HepG2 (cell line): Measurements from ENCODE around the gene VIT. TPM values are rescaled to one million over a fixed set of nuclear protein-coding genes. Genes with fewer than 3 reads are reported as not detected.

Experiments
- ATAC-seq: fragments of 200-7000 bp; cut with Tn5 transposase; 3 replicates; pipeline ENCODE4 v1.9.1; 2020; ENCODE audit warnings: mild to moderate bottlenecking, moderate library complexity
- BruUV-seq: library from RNA; stranded (reverse); fragments of 400-500 nt; replicated peaks from 2 replicates; lab custom pipeline; 2021; lab: Mats Ljungman, UMichigan
- CTCF ChIA-PET: fragments of 300-600 bp; formaldehyde crosslinking; extraction: SDS; loops from one replicate; lab custom pipeline; 2021; ENCODE audit warnings: low total read pairs, inconsistent platforms, low intra/inter-chr PET ratio; lab: Yijun Ruan, JAX
- POLR2A ChIA-PET: fragments of 350-600 bp; sonication (Branson Sonifier 250); formaldehyde crosslinking; loops from one replicate; lab custom pipeline; 2020; ENCODE audit warnings: antibody characterized with exemption, inconsistent platforms; lab: Yijun Ruan, JAX
- DNase-seq: peaks from one replicate; pipeline ENCODE4 v3.0.0-alpha.2; 2015; ENCODE audit warnings: low spot score
- FAIRE-seq: peaks from 3 replicates; lab custom pipeline; 2011; peaks lifted over from hg19 to GRCh38; lab: Jason Lieb, UNC
- H2AFZ ChIP-seq: one replicate; pipeline ENCODE4 v1.6.1; 2011; ENCODE audit warnings: low read length, inconsistent platforms
- H3K27ac ChIP-seq: fragments of 300-600 bp; 3 replicates; pipeline ENCODE4 v1.8.0; 2011; ENCODE audit warnings: mixed run types, mild to moderate bottlenecking, mixed read lengths, low read length, inconsistent platforms; ENCODE audit not compliant: insufficient read depth; ENCODE audit errors: extremely low read length
- H3K27me3 ChIP-seq, 2 experiments: fragments of 200-600 bp in 1 of 2; 2 replicates in 1 of 2; 3 replicates in 1 of 2; pipeline versions ENCODE4 v1.6.0 to v1.8.0; 2011; ENCODE audit warnings: low read length in 2 of 2, mild to moderate bottlenecking in 2 of 2, moderate library complexity in 2 of 2, inconsistent platforms in 1 of 2; ENCODE audit not compliant: insufficient read depth in 2 of 2, control insufficient read depth in 1 of 2
- H3K36me3 ChIP-seq, 2 experiments: fragments of 200-600 bp in 1 of 2; replicated peaks in 1 of 2; 2 replicates in 1 of 2; 3 replicates in 1 of 2; pipeline versions ENCODE4 v1.5.1 to v1.8.0; 2011; ENCODE audit warnings: low read length in 2 of 2, inconsistent platforms in 1 of 2; ENCODE audit not compliant: insufficient read depth in 2 of 2, control insufficient read depth in 1 of 2
- H3K4me1 ChIP-seq: 2 replicates; pipeline ENCODE4 v1.5.1; 2012; ENCODE audit warnings: low read length, inconsistent platforms; ENCODE audit not compliant: insufficient read depth
- H3K4me2 ChIP-seq: 2 replicates; pipeline ENCODE4 v1.6.0; 2011; ENCODE audit warnings: low read depth, low read length, inconsistent platforms
- H3K4me3 ChIP-seq, 3 experiments: fragments of 200-600 bp in 1 of 3; sonication (generic), shearing (Covaris generic) in 1 of 3; replicated peaks in 1 of 3; 2 replicates each; pipeline ENCODE4 v1.5.1; 2011 to 2016; ENCODE audit warnings: low read length in 3 of 3, inconsistent platforms in 2 of 3, low read depth in 2 of 3, mild to moderate bottlenecking in 2 of 3, control low read depth in 1 of 3, mixed read lengths in 1 of 3; ENCODE audit not compliant: insufficient read depth in 1 of 3
- H3K79me2 ChIP-seq: one replicate; pipeline ENCODE4 v1.6.1; 2011; ENCODE audit warnings: low read length, inconsistent platforms; ENCODE audit not compliant: insufficient read depth
- H3K9ac ChIP-seq: 2 replicates; pipeline ENCODE4 v1.6.0; 2011; ENCODE audit warnings: mild to moderate bottlenecking, low read depth, low read length, inconsistent platforms; ENCODE audit not compliant: insufficient read depth
- H3K9me3 ChIP-seq: 2 replicates; pipeline ENCODE4 v1.5.1; 2012; ENCODE audit warnings: mild to moderate bottlenecking, low read length
- H4K20me1 ChIP-seq: 2 replicates; pipeline ENCODE4 v1.6.0; 2011; ENCODE audit warnings: inconsistent platforms, mild to moderate bottlenecking, low read length, moderate library complexity; ENCODE audit not compliant: insufficient read depth
- NR2C2 ChIP-seq: sonication (generic); formaldehyde crosslinking; IDR thresholded peaks from 2 replicates; pipeline ENCODE4 v1.4.0; 2020; ENCODE audit warnings: missing genetic modification reagents, mild to moderate bottlenecking, moderate library complexity, borderline replicate concordance
- RARG ChIP-seq: sonication (generic); formaldehyde crosslinking; IDR thresholded peaks from 2 replicates; pipeline ENCODE4 v1.4.0; 2020; ENCODE audit warnings: low read depth, mild to moderate bottlenecking, missing genetic modification reagents
- RXRB ChIP-seq: IDR thresholded peaks from 2 replicates; pipeline ENCODE4 v1.6.1; 2016; ENCODE audit warnings: borderline replicate concordance, missing genetic modification reagents, missing compliant biosample characterization
- SMAD1 ChIP-seq: sonication (generic); formaldehyde crosslinking; IDR thresholded peaks from 2 replicates; pipeline ENCODE4 v1.4.0; 2020; ENCODE audit warnings: missing genetic modification reagents, low read depth, mild to moderate bottlenecking, borderline replicate concordance
- SMC3 ChIP-seq: IDR thresholded peaks from 2 replicates; pipeline ENCODE4 v1.6.1; 2011; ENCODE audit warnings: low read length, improper control_type of control experiment
- YEATS2 ChIP-seq: sonication (generic); formaldehyde crosslinking; IDR thresholded peaks from 2 replicates; pipeline ENCODE4 v1.4.0; 2020; ENCODE audit warnings: missing genetic modification reagents, borderline replicate concordance
- ZNF570 ChIP-seq: sonication (generic); formaldehyde crosslinking; IDR thresholded peaks from 2 replicates; pipeline ENCODE4 v1.4.0; 2020; ENCODE audit warnings: mild to moderate bottlenecking, missing genetic modification reagents, borderline replicate concordance
- ZNF598 ChIP-seq: sonication (generic); formaldehyde crosslinking; IDR thresholded peaks from 2 replicates; pipeline ENCODE4 v1.5.1; 2020; ENCODE audit warnings: mild to moderate bottlenecking, missing genetic modification reagents, borderline replicate concordance
- WGBS: methylation state at CpG from one replicate; pipeline ENCODE4 v1.1.6; 2017; ENCODE audit warnings: low lambda C conversion rate; 5-methylcytosine and 5-hydroxymethylcytosine counted together
- in situ Hi-C: cut with HindIII; loops from 2 replicates; pipeline ENCODE4 v1.10.0; 2017; ENCODE audit warnings: low pct_unique_long_range_greater_than_20kb; ENCODE audit not compliant: extremely low pct_ligation_motif_present
- intact Hi-C: fragments of 100-400 bp; cut with micrococcal nuclease; formaldehyde crosslinking; loops from one replicate; pipeline ENCODE4 v1.10.0; 2022; ENCODE audit not compliant: unreplicated experiment
- polyA plus RNA-seq, 8 experiments: library from polyadenylated mRNA; depleted of rRNA in 3 of 8; stranded (reverse) in 7 of 8; unstranded in 1 of 8; fragments of >200 nt; fragmentation: Illumina TruSeq in 4 of 8; extraction: Trizol in 4 of 8; gene quantifications; 2 replicates each; pipeline versions ENCODE4 v1.2.1 to v1.2.3, GENCODE V29; 2011 to 2016; ENCODE audit warnings: low read depth in 4 of 8, missing spikeins in 1 of 8, mixed read lengths in 1 of 8; ENCODE audit not compliant: insufficient read depth in 1 of 8
- total RNA-seq, 5 experiments: library from RNA; depleted of rRNA; stranded (reverse); fragments of >200 nt; fragmentation: Illumina TruSeq; extraction: Trizol; gene quantifications; 2 replicates each; pipeline ENCODE4 v1.2.3, GENCODE V29; 2016; ENCODE audit warnings: low read depth in 1 of 5
- TF ChIP-seq, protein P1 (sequence below): sonication (generic); formaldehyde crosslinking; IDR thresholded peaks from 2 replicates; pipeline ENCODE4 v1.5.0; 2020; ENCODE audit warnings: missing genetic modification reagents, mild to moderate bottlenecking, borderline replicate concordance
- TF ChIP-seq, protein P2 (sequence below): sonication (generic); formaldehyde crosslinking; IDR thresholded peaks from 2 replicates; pipeline ENCODE4 v1.5.0; 2020; ENCODE audit warnings: mild to moderate bottlenecking, missing genetic modification reagents
- TF ChIP-seq, protein P3 (sequence below): IDR thresholded peaks from 2 replicates; pipeline ENCODE4 v1.6.1; 2016; ENCODE audit warnings: mild to moderate bottlenecking
- TF ChIP-seq, protein P4 (sequence below): IDR thresholded peaks from 2 replicates; pipeline ENCODE4 v1.4.0; 2020; ENCODE audit warnings: mild to moderate bottlenecking, missing genetic modification reagents

VIT gene
- total and polyA plus RNA-seq, 2 of the 13 experiments (the other 11 are each of a cell fraction or from before 2014, with no cell fraction given) = not detected

DNA sequence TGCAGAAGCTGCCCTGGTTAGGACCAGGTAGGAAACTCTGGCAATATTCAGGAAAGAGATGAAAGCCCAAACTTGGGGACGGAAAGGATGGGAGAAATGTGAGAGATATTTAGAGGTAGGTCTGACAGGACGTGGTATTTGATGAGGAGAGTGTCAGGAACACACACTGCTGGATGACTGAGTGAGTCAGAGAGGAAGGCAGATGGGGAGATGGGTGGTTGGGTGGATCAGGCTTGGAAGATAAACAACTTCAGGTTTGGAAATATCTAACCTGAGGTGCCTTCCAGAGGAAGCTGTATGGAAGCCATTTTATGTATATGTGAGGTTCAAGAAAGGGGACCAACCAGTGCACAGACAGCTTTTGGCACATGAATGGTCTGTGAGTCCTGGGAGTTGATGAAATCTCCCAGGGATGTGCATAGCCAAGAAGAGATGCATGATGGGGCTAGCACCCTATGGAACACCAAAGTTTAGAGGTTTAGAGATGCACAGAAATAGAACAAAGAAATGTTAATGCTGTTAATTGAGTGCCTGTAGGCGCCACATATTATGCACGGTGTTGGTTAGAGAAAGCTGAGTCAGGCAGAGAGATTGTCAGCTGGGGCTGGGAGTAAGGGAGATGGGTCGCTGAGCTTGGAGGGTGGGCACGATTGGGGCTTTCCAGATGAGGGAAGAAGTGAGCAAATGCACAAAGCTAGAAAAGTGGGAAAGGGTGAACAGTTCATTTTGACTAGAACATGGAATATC is 101.0 kb downstream of the VIT start:
- ChIA-PET POLR2A (no interaction called here), CTCF (no interaction called here)
- H3K4me2 ChIP-seq = no peak overlapping the region
- no peaks in the 10 kb centered on the region for H3K79me2 ChIP-seq
- H3K4me1 ChIP-seq = peaks cover 6% of the 10 kb centered on the region; the same call in 1 of the 2 replicates
- H3K9ac ChIP-seq = no peak overlapping the region
- no peaks in the 10 kb centered on the region for H3K9me3 ChIP-seq
- in situ Hi-C loops (loop anchor here (25.0 kb wide), 1 partner anchor 1090 kb away; no protein-coding TSS in a partner anchor), intact Hi-C loops (no loop called here)
- no TSS peak for BruUV-seq
- no peak overlapping the region for H2AFZ ChIP-seq
- TF ChIP-seq, protein P1, sequence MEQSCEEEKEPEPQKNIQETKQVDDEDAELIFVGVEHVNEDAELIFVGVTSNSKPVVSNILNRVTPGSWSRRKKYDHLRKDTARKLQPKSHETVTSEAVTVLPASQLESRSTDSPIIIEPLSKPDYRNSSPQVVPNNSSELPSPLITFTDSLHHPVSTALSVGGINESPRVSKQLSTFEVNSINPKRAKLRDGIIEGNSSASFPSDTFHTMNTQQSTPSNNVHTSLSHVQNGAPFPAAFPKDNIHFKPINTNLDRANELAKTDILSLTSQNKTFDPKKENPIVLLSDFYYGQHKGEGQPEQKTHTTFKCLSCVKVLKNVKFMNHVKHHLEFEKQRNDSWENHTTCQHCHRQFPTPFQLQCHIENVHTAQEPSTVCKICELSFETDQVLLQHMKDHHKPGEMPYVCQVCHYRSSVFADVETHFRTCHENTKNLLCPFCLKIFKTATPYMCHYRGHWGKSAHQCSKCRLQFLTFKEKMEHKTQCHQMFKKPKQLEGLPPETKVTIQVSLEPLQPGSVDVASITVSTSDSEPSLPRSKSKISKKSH = no peak
- TF ChIP-seq RXRB (CRISPR knock-in tag) = no peak
- TF ChIP-seq, protein P2, sequence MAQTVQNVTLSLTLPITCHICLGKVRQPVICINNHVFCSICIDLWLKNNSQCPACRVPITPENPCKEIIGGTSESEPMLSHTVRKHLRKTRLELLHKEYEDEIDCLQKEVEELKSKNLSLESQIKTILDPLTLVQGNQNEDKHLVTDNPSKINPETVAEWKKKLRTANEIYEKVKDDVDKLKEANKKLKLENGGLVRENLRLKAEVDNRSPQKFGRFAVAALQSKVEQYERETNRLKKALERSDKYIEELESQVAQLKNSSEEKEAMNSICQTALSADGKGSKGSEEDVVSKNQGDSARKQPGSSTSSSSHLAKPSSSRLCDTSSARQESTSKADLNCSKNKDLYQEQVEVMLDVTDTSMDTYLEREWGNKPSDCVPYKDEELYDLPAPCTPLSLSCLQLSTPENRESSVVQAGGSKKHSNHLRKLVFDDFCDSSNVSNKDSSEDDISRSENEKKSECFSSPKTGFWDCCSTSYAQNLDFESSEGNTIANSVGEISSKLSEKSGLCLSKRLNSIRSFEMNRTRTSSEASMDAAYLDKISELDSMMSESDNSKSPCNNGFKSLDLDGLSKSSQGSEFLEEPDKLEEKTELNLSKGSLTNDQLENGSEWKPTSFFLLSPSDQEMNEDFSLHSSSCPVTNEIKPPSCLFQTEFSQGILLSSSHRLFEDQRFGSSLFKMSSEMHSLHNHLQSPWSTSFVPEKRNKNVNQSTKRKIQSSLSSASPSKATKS (CRISPR knock-in tag) = no peak
- no peak for TF ChIP-seq YEATS2 (CRISPR knock-in tag)
- TF ChIP-seq RARG (CRISPR knock-in tag) = no peak
- TF ChIP-seq, protein P3, sequence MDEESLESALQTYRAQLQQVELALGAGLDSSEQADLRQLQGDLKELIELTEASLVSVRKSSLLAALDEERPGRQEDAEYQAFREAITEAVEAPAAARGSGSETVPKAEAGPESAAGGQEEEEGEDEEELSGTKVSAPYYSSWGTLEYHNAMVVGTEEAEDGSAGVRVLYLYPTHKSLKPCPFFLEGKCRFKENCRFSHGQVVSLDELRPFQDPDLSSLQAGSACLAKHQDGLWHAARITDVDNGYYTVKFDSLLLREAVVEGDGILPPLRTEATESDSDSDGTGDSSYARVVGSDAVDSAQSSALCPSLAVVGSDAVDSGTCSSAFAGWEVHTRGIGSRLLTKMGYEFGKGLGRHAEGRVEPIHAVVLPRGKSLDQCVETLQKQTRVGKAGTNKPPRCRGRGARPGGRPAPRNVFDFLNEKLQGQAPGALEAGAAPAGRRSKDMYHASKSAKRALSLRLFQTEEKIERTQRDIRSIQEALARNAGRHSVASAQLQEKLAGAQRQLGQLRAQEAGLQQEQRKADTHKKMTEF (CRISPR knock-in tag) = no peak
- TF ChIP-seq ZNF598 (CRISPR knock-in tag) = no peak
- TF ChIP-seq SMAD1 (CRISPR knock-in tag) = no peak
- TF ChIP-seq, protein P4, sequence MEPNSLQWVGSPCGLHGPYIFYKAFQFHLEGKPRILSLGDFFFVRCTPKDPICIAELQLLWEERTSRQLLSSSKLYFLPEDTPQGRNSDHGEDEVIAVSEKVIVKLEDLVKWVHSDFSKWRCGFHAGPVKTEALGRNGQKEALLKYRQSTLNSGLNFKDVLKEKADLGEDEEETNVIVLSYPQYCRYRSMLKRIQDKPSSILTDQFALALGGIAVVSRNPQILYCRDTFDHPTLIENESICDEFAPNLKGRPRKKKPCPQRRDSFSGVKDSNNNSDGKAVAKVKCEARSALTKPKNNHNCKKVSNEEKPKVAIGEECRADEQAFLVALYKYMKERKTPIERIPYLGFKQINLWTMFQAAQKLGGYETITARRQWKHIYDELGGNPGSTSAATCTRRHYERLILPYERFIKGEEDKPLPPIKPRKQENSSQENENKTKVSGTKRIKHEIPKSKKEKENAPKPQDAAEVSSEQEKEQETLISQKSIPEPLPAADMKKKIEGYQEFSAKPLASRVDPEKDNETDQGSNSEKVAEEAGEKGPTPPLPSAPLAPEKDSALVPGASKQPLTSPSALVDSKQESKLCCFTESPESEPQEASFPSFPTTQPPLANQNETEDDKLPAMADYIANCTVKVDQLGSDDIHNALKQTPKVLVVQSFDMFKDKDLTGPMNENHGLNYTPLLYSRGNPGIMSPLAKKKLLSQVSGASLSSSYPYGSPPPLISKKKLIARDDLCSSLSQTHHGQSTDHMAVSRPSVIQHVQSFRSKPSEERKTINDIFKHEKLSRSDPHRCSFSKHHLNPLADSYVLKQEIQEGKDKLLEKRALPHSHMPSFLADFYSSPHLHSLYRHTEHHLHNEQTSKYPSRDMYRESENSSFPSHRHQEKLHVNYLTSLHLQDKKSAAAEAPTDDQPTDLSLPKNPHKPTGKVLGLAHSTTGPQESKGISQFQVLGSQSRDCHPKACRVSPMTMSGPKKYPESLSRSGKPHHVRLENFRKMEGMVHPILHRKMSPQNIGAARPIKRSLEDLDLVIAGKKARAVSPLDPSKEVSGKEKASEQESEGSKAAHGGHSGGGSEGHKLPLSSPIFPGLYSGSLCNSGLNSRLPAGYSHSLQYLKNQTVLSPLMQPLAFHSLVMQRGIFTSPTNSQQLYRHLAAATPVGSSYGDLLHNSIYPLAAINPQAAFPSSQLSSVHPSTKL (CRISPR knock-in tag) = no peak
- no peak for TF ChIP-seq SMC3
- TF ChIP-seq ZNF570 (CRISPR knock-in tag) = no peak
- no peak for TF ChIP-seq NR2C2 (CRISPR knock-in tag)
- ATAC-seq (no peak), DNase-seq (no peak), FAIRE-seq (no peak)
- no peaks in the 10 kb centered on the region for H3K36me3 ChIP-seq
- 6% methylated on average over 6 of the region's 6 CpGs for WGBS
- peaks cover 2 to 14% of the 10 kb centered on the region in 2 experiments; a peak in 4 of 5 replicates for H3K27me3 ChIP-seq
- H3K27ac ChIP-seq = no peak overlapping the region
- no peak overlapping the region for H3K4me3 ChIP-seq
- no peaks in the 10 kb centered on the region for H4K20me1 ChIP-seq
